Thoracic aorta (tissue), 2 donors: ENCODE results near the gene FAM120B. TPM values are rescaled to one million over a fixed set of nuclear protein-coding genes. Genes with fewer than 3 reads are reported as not detected.

Experiments
- ATAC-seq: fragments of 150-250 bp; one replicate; pipeline ENCODE4 v1.8.0; 2017; ENCODE audit warnings: low read depth; ENCODE audit not compliant: insufficient number of reproducible peaks, low FRiP score
- DNase-seq: peaks from one replicate; pipeline ENCODE4 v3.0.0-alpha.2; 2020; ENCODE audit warnings: low spot score
- H3K27ac ChIP-seq, 2 donors: fragments of 200-600 bp; sonication (generic); 1 replicate in 1 of 2; 2 replicates in 1 of 2; pipeline ENCODE4 v1.5.1; 2016; ENCODE audit warnings: mild to moderate bottlenecking in 2 of 2, moderate library complexity in 2 of 2
- H3K27me3 ChIP-seq: fragments of 200-600 bp; sonication (generic); replicated peaks from 2 replicates; pipeline ENCODE4 v1.6.0; 2016; ENCODE audit warnings: mild to moderate bottlenecking; ENCODE audit not compliant: insufficient read depth
- H3K36me3 ChIP-seq: fragments of 200-600 bp; sonication (generic); one replicate; pipeline ENCODE4 v1.5.1; 2016
- H3K4me1 ChIP-seq, 2 donors: fragments of 200-600 bp; sonication (generic); 1 replicate in 1 of 2; 2 replicates in 1 of 2; pipeline versions ENCODE4 v1.5.1 to v1.6.0; 2016; ENCODE audit warnings: low read depth in 2 of 2, mild to moderate bottlenecking in 1 of 2; ENCODE audit not compliant: control insufficient read depth in 1 of 2
- H3K4me3 ChIP-seq: fragments of 200-600 bp; sonication (generic); 2 replicates; pipeline ENCODE4 v1.5.1; 2016; ENCODE audit warnings: mild to moderate bottlenecking
- H3K9me3 ChIP-seq: fragments of 200-600 bp; sonication (generic); 2 replicates; pipeline ENCODE4 v1.5.1; 2016
- total RNA-seq, 2 donors: library from RNA; depleted of rRNA; stranded (reverse); fragments of >200 nt; gene quantifications; one replicate each; pipeline versions ENCODE4 v1.1.0 to v1.2.3, GENCODE V29; 2016
- TF ChIP-seq, protein P1 (sequence below): fragments of 200-600 bp; sonication (generic); IDR thresholded peaks from one replicate; pipeline ENCODE4 v1.5.1; 2019; ENCODE audit warnings: antibody characterized with exemption

Gene FAM120B
- total RNA-seq, 2 donors from 2014 or later, result 21.0 to 24.1 TPM

GRCh38 chr6:170289180-170289931, 17.2 kb upstream of the FAM120B start:
- DNase-seq (no peak), ATAC-seq (no peak)
- Histone ChIP-seq H3K36me3 (no peaks in the 10 kb centered on the region), H3K27ac (no peak overlapping the region), H3K4me1 (peaks cover 7 to 41% of the 10 kb centered on the region in 2 donors), H3K4me3 (peak overlapping the region; percentile 88), H3K9me3 (no peaks in the 10 kb centered on the region), H3K27me3 (no peaks in the 10 kb centered on the region)
- TF ChIP-seq, protein P1, sequence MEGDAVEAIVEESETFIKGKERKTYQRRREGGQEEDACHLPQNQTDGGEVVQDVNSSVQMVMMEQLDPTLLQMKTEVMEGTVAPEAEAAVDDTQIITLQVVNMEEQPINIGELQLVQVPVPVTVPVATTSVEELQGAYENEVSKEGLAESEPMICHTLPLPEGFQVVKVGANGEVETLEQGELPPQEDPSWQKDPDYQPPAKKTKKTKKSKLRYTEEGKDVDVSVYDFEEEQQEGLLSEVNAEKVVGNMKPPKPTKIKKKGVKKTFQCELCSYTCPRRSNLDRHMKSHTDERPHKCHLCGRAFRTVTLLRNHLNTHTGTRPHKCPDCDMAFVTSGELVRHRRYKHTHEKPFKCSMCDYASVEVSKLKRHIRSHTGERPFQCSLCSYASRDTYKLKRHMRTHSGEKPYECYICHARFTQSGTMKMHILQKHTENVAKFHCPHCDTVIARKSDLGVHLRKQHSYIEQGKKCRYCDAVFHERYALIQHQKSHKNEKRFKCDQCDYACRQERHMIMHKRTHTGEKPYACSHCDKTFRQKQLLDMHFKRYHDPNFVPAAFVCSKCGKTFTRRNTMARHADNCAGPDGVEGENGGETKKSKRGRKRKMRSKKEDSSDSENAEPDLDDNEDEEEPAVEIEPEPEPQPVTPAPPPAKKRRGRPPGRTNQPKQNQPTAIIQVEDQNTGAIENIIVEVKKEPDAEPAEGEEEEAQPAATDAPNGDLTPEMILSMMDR, result no peak

- H3K36me3 ChIP-seq, result no peaks in the 10 kb centered on the region
- H3K27me3 ChIP-seq, result no peaks in the 10 kb centered on the region
- DNase-seq, result no peak
- peaks cover 7 to 41% of the 10 kb centered on the region in 2 donors for H3K4me1 ChIP-seq
- no peak overlapping the region for H3K27ac ChIP-seq
- no peak for ATAC-seq
- TF ChIP-seq, protein P1, result no peak
- no peaks in the 10 kb centered on the region for H3K9me3 ChIP-seq
- H3K4me3 ChIP-seq, result peak overlapping the region; percentile 88
These were observed 16.6 kb upstream of the FAM120B start for GRCh38 chr6:170289951-170290295.

DNA sequence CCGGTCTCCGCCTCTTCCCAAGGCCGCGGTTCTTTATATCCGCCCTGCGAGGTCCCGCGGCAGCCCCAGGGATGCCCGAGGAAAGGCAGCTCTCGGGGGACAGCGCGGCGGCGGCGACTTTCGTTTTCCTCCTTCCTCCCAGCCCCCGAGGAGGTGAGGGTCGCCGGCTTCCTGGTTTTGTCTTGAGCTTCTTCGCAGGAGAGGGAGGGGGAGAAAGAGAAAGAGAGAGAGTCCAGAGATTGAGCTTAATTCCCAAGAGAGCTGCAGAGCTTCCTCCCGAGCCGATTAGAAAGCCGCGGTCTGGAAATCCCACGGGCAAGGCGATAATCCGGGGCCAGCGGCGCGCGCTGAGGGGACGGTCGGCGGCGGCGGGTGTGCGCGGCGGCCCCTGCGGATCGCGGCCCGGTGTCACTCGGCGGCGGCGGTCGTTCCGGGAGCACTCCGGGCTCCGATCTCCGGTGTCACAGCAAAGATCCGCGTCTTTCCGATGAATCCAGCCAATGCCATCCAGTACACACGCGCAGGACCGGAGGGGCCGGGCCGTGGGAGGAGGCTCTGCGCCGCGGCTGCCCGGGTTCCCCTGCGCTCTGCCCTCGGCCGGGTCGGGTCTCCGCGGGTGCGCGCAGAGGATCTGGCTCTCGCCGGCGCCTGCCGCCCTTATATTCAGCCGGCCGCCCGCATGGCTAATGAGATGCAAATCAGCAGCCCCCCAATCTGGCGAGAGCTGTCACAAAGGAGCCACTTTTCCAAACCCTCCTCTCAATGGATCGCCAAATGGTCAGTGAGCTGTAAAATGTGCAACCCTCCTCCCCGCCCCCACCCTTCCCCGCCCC, 16.0 kb upstream of the FAM120B start, which contains the start of gene DLL1:
Gene DLL1, minus strand, starts transcription at position 783 of the 833 bp plus-strand sequence. CDS start 939 bp downstream, outside the sequence.
- H3K4me3 ChIP-seq, result peak within 1 kb of the TSS; percentile 88
- H3K4me1 ChIP-seq, result peaks cover 12 to 47% of the 10 kb centered on the region in 2 donors
- H3K27ac ChIP-seq, result no peak within 1 kb of the TSS
- ATAC-seq, result no peak
- no peaks in the 10 kb centered on the region for H3K36me3 ChIP-seq
- H3K9me3 ChIP-seq, result no peaks in the 10 kb centered on the region
- TF ChIP-seq, protein P1, result no peak
- peaks cover under 1% of the 10 kb centered on the region for H3K27me3 ChIP-seq
- DNase-seq, result no peak

- no peak for ATAC-seq
- DNase-seq, result no peak
- no peak overlapping the region for H3K27ac ChIP-seq
These were observed 15.1 kb upstream of the FAM120B start for GRCh38 chr6:170291271-170292110.

More at GRCh38 chr6:170291271-170292110, 15.1 kb upstream of the FAM120B start:
- peaks cover 20 to 57% of the 10 kb centered on the region in 2 donors for H3K4me1 ChIP-seq
- no peaks in the 10 kb centered on the region for H3K36me3 ChIP-seq
- peaks cover 10% of the 10 kb centered on the region for H3K27me3 ChIP-seq
- no peaks in the 10 kb centered on the region for H3K9me3 ChIP-seq
- TF ChIP-seq, protein P1, result no peak
- H3K4me3 ChIP-seq, result peak overlapping the region; percentile 88
